Femur (tissue), 1 donor: ENCODE results near the gene CTDNEP1.

Experiments
- DNase-seq: peaks from one replicate; pipeline ENCODE4 v3.0.0-alpha.2; 2017

The CTDNEP1 gene

DNA sequence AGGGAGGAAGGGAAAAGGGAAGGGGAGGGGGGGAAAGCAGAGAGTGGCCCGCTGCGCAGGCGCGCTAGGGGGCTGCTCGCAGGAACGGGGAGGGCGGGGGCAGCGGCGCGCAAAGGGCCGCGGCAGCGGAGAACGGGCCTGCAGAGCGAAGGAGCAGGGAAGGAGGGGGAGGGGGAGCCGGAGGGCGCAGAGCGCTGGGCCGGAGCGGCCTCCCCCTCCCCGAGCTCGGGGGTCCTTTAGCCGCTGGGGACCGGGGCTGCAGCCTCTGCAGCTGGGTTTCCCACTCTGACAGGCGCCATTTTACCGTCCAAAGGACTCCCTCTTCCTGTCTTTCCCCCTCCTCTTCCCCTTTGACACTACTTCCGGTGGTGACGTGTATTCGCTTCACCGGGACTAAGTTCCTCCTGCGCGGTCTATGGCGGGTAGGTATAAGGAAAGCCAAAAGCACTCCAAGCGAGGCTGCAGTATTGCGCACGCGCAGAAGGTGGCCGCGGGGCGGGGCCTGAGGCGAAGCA lies at the start of gene CTDNEP1:
Gene CTDNEP1 (minus strand): TSS at position 74 of the 515 bp plus-strand sequence. CDS start 438 bp downstream, outside the sequence.
- DNase-seq = peak; percentile 99

DNA sequence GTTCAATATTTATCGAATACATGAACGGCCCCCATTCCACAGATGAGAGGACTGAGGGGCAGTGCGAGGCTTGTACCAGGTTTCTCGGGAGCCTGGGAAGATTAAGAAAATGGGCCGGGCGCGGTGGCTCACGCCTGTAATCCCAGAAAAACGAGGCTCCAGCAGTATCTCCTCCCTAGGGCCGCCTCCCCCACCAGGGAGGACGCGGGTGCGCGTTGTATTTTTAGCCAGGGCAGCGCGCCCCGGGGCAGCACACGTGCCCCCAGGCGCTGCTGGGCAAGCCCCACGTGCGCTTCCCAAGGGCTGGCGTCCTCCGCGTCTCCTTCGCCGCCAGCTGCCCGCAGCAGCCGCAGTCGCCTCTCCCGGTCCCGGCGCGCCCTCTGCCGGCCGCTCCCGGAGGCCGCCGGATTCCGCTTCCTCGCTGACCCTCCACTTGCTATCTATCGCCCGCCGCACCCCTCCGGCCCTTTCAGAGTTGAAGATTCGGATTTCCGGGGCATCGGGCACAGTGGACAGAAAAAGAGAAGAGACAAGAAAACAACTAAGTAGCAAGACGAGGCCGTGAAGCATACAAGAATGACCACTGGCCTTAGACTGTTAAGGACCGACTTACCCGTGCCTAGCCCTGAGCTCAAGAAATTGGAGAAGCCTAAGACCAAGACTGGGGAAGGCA lies 44.8 kb upstream of the CTDNEP1 start:
- peak; percentile 88 for DNase-seq

- no peak for DNase-seq
Observed at GRCh38 chr17:7295230-7296180, 44.0 kb upstream of the CTDNEP1 start.

GRCh38 chr17:7294614-7295153 lies 43.1 kb upstream of the CTDNEP1 start, which contains the start of gene YBX2:
Gene YBX2, minus strand, starts transcription at chr17:7294639. Its CDS starts 139 bp downstream, at chr17:7294500.
- peak; percentile 61 for DNase-seq

DNA sequence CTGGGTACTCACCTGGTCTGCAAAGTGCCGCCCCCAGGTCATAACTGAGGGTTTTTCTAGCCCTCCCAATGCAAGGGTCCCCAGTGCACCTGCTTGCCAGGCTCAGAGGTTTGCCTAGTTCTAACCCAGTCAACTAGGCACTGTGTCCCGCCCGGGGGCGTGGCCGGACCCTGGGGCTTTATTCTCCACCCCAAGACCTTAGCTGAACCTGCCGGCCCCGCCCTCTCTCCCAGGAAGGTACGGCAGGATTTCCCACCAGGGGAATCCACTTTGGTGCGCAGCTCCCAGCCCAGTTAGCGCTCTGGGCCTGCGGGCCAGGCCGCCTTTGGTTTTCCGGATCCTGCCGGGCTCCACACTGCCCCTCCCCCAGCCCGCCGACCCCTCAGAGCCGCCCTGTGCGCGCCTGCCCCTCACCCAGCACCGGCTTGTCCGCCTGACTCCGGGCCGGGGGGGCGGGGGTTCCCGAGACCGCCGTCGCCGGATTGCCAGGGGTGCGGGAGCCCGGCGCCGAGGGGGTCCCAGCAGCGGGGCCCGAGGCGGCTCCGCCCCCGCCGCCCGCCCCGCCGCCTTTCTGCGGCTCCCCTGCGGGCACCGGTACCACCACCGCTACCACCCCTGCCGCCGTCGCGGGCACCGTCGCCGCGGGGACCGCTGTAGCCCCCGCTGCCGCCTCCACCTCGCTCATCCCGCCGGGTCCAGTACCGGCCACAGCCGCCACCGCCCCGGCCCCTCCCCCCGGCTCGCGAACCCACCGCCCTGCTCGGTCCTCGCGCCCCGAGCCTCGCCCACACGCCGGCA lies 42.5 kb upstream of the CTDNEP1 start:
- no peak for DNase-seq

GRCh38 chr17:7293159-7293558 lies 41.6 kb upstream of the CTDNEP1 start:
- no peak for DNase-seq

- DNase-seq = no peak
Observed at GRCh38 chr17:7292729-7293128, 41.2 kb upstream of the CTDNEP1 start.

DNA sequence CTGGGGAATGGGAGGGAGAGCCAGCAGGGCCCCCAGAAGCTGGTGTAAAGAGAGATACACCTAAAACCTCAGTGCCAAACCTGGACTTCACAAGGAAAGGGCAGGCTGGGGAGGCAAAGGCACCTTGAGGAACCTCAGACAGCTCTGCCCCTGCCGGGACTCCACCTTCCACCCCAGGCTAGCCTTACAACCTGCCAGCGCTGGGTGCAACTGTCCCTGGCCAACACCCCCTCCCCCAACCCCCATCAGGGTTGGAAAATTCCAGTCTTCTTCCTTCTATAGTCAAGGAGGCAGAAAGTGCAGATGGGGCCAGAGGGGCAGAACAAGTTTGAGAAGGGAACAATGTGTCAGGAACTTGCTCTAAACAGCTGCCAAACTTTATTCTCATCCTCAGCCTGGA lies 40.7 kb upstream of the CTDNEP1 start:
- DNase-seq = no peak

DNA sequence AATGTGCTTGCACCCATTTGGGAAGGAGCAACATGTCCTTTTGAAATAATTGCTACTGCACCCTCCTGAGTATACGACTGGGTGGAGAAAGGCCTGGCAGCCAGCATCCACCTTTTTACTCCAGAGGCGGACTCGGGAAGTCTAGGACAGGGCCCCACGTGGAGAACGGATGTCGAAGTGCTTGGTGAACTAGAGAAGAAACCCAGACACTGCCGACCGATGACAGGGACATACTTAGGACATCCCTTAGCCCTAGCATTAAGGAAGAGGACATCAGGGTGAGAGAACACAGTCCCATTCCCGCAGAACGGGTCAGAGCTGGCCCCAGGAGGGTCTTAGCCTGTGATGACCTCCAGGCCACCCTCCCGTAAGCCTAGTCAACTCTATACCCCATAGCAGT lies 39.2 kb upstream of the CTDNEP1 start:
- no peak for DNase-seq

GRCh38 chr17:7290166-7290565 lies 38.6 kb upstream of the CTDNEP1 start:
- DNase-seq = no peak

GRCh38 chr17:7289256-7290032 lies 37.9 kb upstream of the CTDNEP1 start:
- no peak for DNase-seq

DNA sequence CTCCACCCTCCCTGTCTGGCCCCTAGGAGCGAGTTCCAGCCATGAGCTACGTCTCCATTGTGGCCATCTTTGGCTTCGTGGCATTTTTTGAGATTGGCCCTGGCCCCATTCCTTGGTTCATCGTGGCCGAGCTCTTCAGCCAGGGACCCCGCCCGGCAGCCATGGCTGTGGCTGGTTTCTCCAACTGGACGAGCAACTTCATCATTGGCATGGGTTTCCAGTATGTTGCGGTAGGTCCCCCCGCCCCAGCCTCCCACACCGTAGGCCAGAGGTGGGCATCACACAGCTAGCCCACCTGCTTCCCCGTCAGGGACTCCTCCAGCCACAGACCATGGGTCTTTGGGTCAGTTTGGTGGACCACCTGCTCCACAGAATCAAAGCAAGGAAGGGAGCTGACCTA lies 34.1 kb upstream of the CTDNEP1 start:
- no peak for DNase-seq

DNA sequence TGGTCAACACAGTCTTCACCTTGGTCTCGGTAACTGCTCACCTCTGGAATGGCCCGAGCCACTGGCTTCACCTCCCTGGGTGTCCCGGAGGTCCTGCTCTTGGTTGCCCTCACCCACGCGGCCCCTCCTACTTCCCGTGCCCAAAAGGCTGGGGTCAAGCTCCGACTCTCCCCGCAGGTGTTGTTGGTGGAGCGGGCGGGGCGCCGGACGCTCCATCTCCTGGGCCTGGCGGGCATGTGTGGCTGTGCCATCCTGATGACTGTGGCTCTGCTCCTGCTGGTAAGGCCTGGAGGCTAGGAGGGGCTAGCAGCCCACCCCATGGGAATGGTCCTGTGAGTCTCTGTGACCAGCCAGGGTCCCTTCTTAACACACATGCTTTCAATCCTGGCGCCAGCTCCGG lies 33.4 kb upstream of the CTDNEP1 start:
- DNase-seq = no peak

GRCh38 chr17:7283471-7284216 lies 32.1 kb upstream of the CTDNEP1 start:
- DNase-seq = no peak

- no peak for DNase-seq
Observed at GRCh38 chr17:7282752-7283321, 31.3 kb upstream of the CTDNEP1 start.

GRCh38 chr17:7281953-7282751 lies 30.6 kb upstream of the CTDNEP1 start:
- DNase-seq = peak; percentile 64

- peak; percentile 93 for DNase-seq
Observed at GRCh38 chr17:7281074-7281952, 29.8 kb upstream of the CTDNEP1 start, which contains the start of gene SLC2A4. Gene SLC2A4, plus strand, starts transcription at chr17:7281718. Its CDS starts 217 bp downstream, at chr17:7281935.

DNA sequence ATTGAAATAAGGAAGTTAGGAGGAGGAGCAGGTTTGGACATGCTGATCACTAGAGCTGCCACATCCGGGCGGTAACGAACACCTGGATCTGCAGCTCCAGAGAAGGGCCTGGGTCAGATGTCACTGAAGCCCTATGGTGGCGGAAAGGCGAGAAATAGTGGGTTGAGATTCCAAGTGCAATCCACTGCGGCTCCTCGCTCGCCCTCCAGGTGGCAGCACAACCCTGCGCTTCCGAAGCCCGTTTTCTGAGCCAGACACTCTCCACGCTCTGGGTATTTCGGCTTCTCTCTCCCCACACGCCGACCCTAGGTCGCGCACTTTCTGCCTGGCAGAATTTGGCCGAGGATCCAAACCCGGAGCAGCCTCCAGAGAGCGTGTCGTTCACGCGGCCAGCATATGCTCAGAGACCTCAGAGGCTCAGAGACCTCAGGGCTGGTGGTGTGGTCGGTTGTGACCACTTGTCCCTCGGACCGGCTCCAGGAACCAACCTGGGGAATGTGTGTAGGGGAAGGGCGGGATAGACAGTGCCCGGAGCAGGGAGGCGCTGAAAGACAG lies 29.1 kb upstream of the CTDNEP1 start:
- DNase-seq = peak; percentile 87
